GM21423 (cell line): ENCODE results near the gene KLHL24.
A peak's percentile ranks its signal among the peaks of the same experiment; 100 is the strongest.
"Not testable (repeated sequence)": the region's sequence is repeated elsewhere in the genome, so short reads cannot be mapped to it uniquely, and the experiment has no call there.

Experiments used
- ATAC-seq: cut with Tn5 transposase; IDR thresholded peaks from one replicate; pipeline ENCODE4 v1.9.1; 2021; ENCODE audit warnings: mild to moderate bottlenecking, moderate library complexity; ENCODE audit not compliant: unreplicated experiment

Gene KLHL24

GRCh38 chr3:183634707-183635106 lies 716 bp upstream of the KLHL24 start:
- ATAC-seq, result no peak

- ATAC-seq, result no peak
Observed at GRCh38 chr3:183635107-183635430, 354 bp upstream of the KLHL24 start.

- ATAC-seq, result peak; percentile 78
Observed at GRCh38 chr3:183636221-183637105, 1.0 kb downstream of the KLHL24 start.

- no peak for ATAC-seq
Observed at GRCh38 chr3:183637106-183637486, 1.7 kb downstream of the KLHL24 start.

GRCh38 chr3:183637633-183638032 lies 2.2 kb downstream of the KLHL24 start:
- not testable (repeated sequence) for ATAC-seq

- ATAC-seq, result no peak
Observed at GRCh38 chr3:183638101-183638852, 2.9 kb downstream of the KLHL24 start.

GRCh38 chr3:183640635-183641034 lies 5.2 kb downstream of the KLHL24 start:
- not testable (repeated sequence) for ATAC-seq

- ATAC-seq, result no peak
Observed at GRCh38 chr3:183641882-183642281, 6.5 kb downstream of the KLHL24 start.

- ATAC-seq, result no peak
Observed at GRCh38 chr3:183644244-183644643, 8.8 kb downstream of the KLHL24 start.

- ATAC-seq, result no peak
Observed at GRCh38 chr3:183645254-183645653, 9.8 kb downstream of the KLHL24 start.

- ATAC-seq, result no peak
Observed at GRCh38 chr3:183650554-183650953, 15.1 kb downstream of the KLHL24 start.

- ATAC-seq, result no peak
Observed at GRCh38 chr3:183653209-183654064, 18.0 kb downstream of the KLHL24 start.

GRCh38 chr3:183654727-183655126 lies 19.3 kb downstream of the KLHL24 start:
- ATAC-seq, result no peak

- no peak for ATAC-seq
Observed at GRCh38 chr3:183662099-183662498, 26.7 kb downstream of the KLHL24 start.

- no peak for ATAC-seq
Observed at GRCh38 chr3:183664913-183665381, 29.5 kb downstream of the KLHL24 start.

- ATAC-seq, result no peak
Observed at GRCh38 chr3:183680061-183680460, 44.6 kb downstream of the KLHL24 start.

GRCh38 chr3:183687705-183688104 lies 52.3 kb downstream of the KLHL24 start:
- ATAC-seq, result no peak

GRCh38 chr3:183688874-183689273 lies 53.5 kb downstream of the KLHL24 start:
- no peak for ATAC-seq

GRCh38 chr3:183689621-183690020 lies 54.2 kb downstream of the KLHL24 start:
- not testable (repeated sequence) for ATAC-seq

- ATAC-seq, result no peak
Observed at GRCh38 chr3:183690402-183690995, 55.1 kb downstream of the KLHL24 start.

- no peak for ATAC-seq
Observed at GRCh38 chr3:183692436-183692835, 57.0 kb downstream of the KLHL24 start.
